ENCODE measurements around the gene PSMD5. TPM values are rescaled to one million over a fixed set of nuclear protein-coding genes. Genes with fewer than 3 reads are reported as not detected.

The PSMD5 gene
- total RNA-seq, 1 experiment from 2014 or later: 64.9 TPM

DNA sequence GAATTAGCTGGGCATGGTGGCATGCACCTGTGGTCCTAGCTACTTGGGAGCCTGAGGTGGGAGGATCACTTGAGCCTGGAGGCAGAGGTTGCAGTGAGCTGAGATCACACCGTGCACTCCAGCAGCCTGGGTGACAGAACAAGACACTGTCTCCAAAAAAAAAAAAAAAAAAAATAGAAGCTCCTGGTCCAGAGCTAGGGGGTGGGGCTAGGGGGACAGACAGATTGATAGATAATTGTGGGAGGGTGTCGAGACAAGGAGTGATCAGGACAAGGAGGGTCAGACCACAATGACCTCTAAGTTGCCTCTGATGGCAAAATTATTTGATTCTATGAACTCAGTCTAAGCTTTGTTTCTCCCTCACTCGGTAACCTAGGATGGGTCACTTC, 40.9 kb upstream of the PSMD5 start:
- intact Hi-C loops (cut with micrococcal nuclease; ENCODE audit: unreplicated experiment): no loop called here
- Histone ChIP-seq H3K27ac (ENCODE audit: low read depth, low read length, poor library complexity, severe bottlenecking) (no peak overlapping the region), H3K4me1 (ENCODE audit: insufficient read depth, low read length, poor library complexity, severe bottlenecking) (peaks cover 2% of the 10 kb centered on the region), H3K4me3 (ENCODE audit: low read depth, low read length, poor library complexity, severe bottlenecking) (no peak overlapping the region), H3K27me3 (replicated peaks; ENCODE audit: insufficient read depth, low read depth, low read length, poor library complexity) (no peaks in the 10 kb centered on the region), H3K36me3 (ENCODE audit: insufficient read depth, low read length, poor library complexity, severe bottlenecking) (no peaks in the 10 kb centered on the region), H3K9me3 (ENCODE audit: low read depth, low read length, poor library complexity, severe bottlenecking) (no peaks in the 10 kb centered on the region)
- no peak for DNase-seq (ENCODE audit: low spot score)
- CTCF ChIA-PET: no interaction called here
- POLR2A ChIA-PET (ENCODE audit: low non-redundant PET): no interaction called here
- TF ChIP-seq, protein P1, sequence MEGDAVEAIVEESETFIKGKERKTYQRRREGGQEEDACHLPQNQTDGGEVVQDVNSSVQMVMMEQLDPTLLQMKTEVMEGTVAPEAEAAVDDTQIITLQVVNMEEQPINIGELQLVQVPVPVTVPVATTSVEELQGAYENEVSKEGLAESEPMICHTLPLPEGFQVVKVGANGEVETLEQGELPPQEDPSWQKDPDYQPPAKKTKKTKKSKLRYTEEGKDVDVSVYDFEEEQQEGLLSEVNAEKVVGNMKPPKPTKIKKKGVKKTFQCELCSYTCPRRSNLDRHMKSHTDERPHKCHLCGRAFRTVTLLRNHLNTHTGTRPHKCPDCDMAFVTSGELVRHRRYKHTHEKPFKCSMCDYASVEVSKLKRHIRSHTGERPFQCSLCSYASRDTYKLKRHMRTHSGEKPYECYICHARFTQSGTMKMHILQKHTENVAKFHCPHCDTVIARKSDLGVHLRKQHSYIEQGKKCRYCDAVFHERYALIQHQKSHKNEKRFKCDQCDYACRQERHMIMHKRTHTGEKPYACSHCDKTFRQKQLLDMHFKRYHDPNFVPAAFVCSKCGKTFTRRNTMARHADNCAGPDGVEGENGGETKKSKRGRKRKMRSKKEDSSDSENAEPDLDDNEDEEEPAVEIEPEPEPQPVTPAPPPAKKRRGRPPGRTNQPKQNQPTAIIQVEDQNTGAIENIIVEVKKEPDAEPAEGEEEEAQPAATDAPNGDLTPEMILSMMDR (conservative IDR thresholded peaks at IDR 0.05; ENCODE audit: low read depth, low read length): no peak
- TF ChIP-seq EZH2 (IDR thresholded peaks at IDR 0.05; ENCODE audit: borderline replicate concordance, low read depth, low read length, poor library complexity, severe bottlenecking): no peak
- BruUV-seq (replicated peaks): no TSS peak

DNA sequence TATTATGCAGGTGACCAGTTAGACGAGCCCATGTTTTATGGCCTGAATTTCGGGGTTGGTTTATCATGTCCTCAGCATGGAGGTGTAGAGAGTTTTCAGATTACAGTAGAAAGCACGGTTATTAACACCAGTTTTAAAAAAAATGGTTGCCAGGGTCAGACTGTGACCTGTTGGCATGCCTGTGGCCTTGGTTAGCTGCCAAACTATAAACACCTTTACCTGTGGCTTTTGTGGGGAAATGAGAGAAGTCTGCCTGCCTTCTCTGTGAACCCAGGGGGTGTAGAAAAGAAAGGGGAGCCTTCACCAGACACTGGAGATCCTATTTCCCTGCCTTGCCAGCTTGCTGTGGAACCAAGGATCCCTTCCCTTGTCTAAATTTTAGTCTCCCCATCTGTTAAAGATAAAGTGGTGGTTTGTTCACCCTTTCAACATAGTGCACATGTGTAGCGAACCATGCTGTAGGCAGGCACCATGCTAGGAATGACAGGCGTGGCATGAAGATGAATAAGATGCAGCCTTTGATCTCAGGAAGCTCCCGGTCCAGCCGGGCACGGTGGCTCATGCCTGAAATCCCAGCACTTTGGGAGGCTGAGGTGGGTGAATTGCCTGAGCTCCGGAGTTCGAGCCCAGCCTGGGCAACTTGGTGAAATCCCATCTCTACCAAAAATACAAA, 40.3 kb upstream of the PSMD5 start:
- Histone ChIP-seq H3K27ac (ENCODE audit: low read depth, low read length, poor library complexity, severe bottlenecking) (no peak overlapping the region), H3K36me3 (ENCODE audit: insufficient read depth, low read length, poor library complexity, severe bottlenecking) (no peaks in the 10 kb centered on the region), H3K4me3 (ENCODE audit: low read depth, low read length, poor library complexity, severe bottlenecking) (no peak overlapping the region), H3K9me3 (ENCODE audit: low read depth, low read length, poor library complexity, severe bottlenecking) (no peaks in the 10 kb centered on the region), H3K4me1 (ENCODE audit: insufficient read depth, low read length, poor library complexity, severe bottlenecking) (peaks cover 8% of the 10 kb centered on the region), H3K27me3 (replicated peaks; ENCODE audit: insufficient read depth, low read depth, low read length, poor library complexity) (no peaks in the 10 kb centered on the region)
- TF ChIP-seq, protein P1 (conservative IDR thresholded peaks at IDR 0.05; ENCODE audit: low read depth, low read length): no peak
- TF ChIP-seq EZH2 (IDR thresholded peaks at IDR 0.05; ENCODE audit: borderline replicate concordance, low read depth, low read length, poor library complexity, severe bottlenecking): no peak
- no TSS peak for BruUV-seq (replicated peaks)
- DNase-seq (ENCODE audit: low spot score): no peak
- ChIA-PET CTCF (no interaction called here), POLR2A (ENCODE audit: low non-redundant PET) (no interaction called here)
- intact Hi-C loops (cut with micrococcal nuclease; ENCODE audit: unreplicated experiment): no loop called here

DNA sequence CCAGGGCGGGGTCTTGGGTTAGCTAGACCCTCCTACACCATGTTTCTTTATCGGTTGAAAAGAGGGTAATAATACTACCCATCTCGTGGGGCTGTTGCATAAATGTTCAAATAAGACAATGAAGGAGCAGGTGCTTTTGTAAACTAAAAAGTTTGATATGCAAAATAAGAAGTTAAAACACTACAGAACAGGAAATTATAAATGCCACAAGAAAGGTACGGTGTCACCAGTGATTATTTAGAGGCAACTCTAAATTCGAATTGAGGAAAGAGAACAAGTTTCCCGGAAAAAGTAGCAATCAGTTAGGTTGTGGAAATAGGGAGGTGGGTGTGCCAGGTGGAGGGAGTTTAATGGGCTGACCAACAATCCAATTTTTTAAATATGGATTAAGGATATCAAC, 36.7 kb upstream of the PSMD5 start:
- H3K4me3 ChIP-seq (ENCODE audit: low read depth, low read length, poor library complexity, severe bottlenecking): no peak overlapping the region
- no TSS peak for BruUV-seq (replicated peaks)
- peaks cover 22% of the 10 kb centered on the region for H3K4me1 ChIP-seq (ENCODE audit: insufficient read depth, low read length, poor library complexity, severe bottlenecking)
- ChIA-PET POLR2A (ENCODE audit: low non-redundant PET) (no interaction called here), CTCF (interaction anchor here (0.6 kb wide), 1 partner anchor 20 kb away, joined by 4 read pairs; no protein-coding TSS in a partner anchor)
- peaks cover 2% of the 10 kb centered on the region for H3K36me3 ChIP-seq (ENCODE audit: insufficient read depth, low read length, poor library complexity, severe bottlenecking)
- no peaks in the 10 kb centered on the region for H3K27me3 ChIP-seq (replicated peaks; ENCODE audit: insufficient read depth, low read depth, low read length, poor library complexity)
- H3K9me3 ChIP-seq (ENCODE audit: low read depth, low read length, poor library complexity, severe bottlenecking): no peaks in the 10 kb centered on the region
- H3K27ac ChIP-seq (ENCODE audit: low read depth, low read length, poor library complexity, severe bottlenecking): no peak overlapping the region
- no peak for DNase-seq (ENCODE audit: low spot score)
- intact Hi-C loops (cut with micrococcal nuclease; ENCODE audit: unreplicated experiment): loop anchor here (5.0 kb wide), 1 partner anchor 58 kb away; no protein-coding TSS in a partner anchor
- no peak for TF ChIP-seq EZH2 (IDR thresholded peaks at IDR 0.05; ENCODE audit: borderline replicate concordance, low read depth, low read length, poor library complexity, severe bottlenecking)
- TF ChIP-seq, protein P1 (conservative IDR thresholded peaks at IDR 0.05; ENCODE audit: low read depth, low read length): no peak

All from A673 (cell line).